Natural killer cell (primary cell): ENCODE measurements around the gene CAPZA2. TPM values are rescaled to one million over a fixed set of nuclear protein-coding genes. Genes with fewer than 3 reads are reported as not detected.

Experiments
- ATAC-seq, 3 donors: fragments of 150-1000 bp in 2 of 3; fragments of 200-7000 bp in 1 of 3; cut with Tn5 transposase; 1 replicate in 1 of 3; 2 replicates in 2 of 3; pipeline ENCODE4 v1.10.0; 2021; ENCODE audit warnings: mild to moderate bottlenecking in 2 of 3, moderate library complexity in 2 of 3
- DNase-seq, 2 donors: peaks; one replicate each; pipeline versions ENCODE4 v3.0.0 to v3.0.0-alpha.2; 2013 to 2021; ENCODE audit warnings: mixed read lengths in 1 of 2
- H3K27ac ChIP-seq: one replicate; pipeline ENCODE4 v1.5.1; 2013; ENCODE audit warnings: mild to moderate bottlenecking, low read length
- H3K27me3 ChIP-seq: one replicate; pipeline ENCODE4 v1.6.1; 2013; ENCODE audit warnings: low read length; ENCODE audit not compliant: control insufficient read depth, insufficient read depth
- H3K36me3 ChIP-seq: one replicate; pipeline ENCODE4 v1.6.1; 2013; ENCODE audit warnings: low read length; ENCODE audit not compliant: control insufficient read depth, insufficient read depth
- H3K4me1 ChIP-seq: one replicate; pipeline ENCODE4 v1.6.1; 2013; ENCODE audit warnings: low read length; ENCODE audit not compliant: control insufficient read depth, insufficient read depth
- H3K4me3 ChIP-seq: one replicate; pipeline ENCODE4 v1.5.1; 2013; ENCODE audit warnings: low read length
- H3K9me3 ChIP-seq: one replicate; pipeline ENCODE4 v1.6.1; 2013; ENCODE audit warnings: low read length; ENCODE audit not compliant: control insufficient read depth, insufficient read depth
- H3K27ac Mint-ChIP-seq, 2 donors: one replicate each; pipeline ENCODE4 v1.8.0; 2022; ENCODE audit warnings: mild to moderate bottlenecking in 2 of 2, mixed read lengths in 2 of 2, moderate library complexity in 1 of 2
- H3K27me3 Mint-ChIP-seq, 2 donors: one replicate each; pipeline ENCODE4 v1.8.0; 2022; ENCODE audit warnings: low read depth in 2 of 2, mixed read lengths in 2 of 2
- H3K36me3 Mint-ChIP-seq: one replicate; pipeline ENCODE4 v1.8.0; 2022; ENCODE audit warnings: mixed read lengths
- H3K4me1 Mint-ChIP-seq, 2 donors: one replicate each; pipeline ENCODE4 v1.8.0; 2022; ENCODE audit warnings: mixed read lengths in 2 of 2
- H3K4me3 Mint-ChIP-seq: one replicate; pipeline ENCODE4 v1.8.0; 2022; ENCODE audit warnings: mild to moderate bottlenecking, moderate library complexity, mixed read lengths
- H3K9me3 Mint-ChIP-seq, 2 donors: one replicate each; pipeline ENCODE4 v1.8.0; 2022; ENCODE audit warnings: mixed read lengths in 2 of 2
- WGBS: methylation state at CpG from one replicate; pipeline ENCODE4 v1.1.7; 2013; ENCODE audit warnings: missing lambda C conversion rate; ENCODE audit not compliant: insufficient coverage; 5-methylcytosine and 5-hydroxymethylcytosine counted together
- intact Hi-C: fragments of 100-400 bp; cut with micrococcal nuclease; formaldehyde crosslinking; loops from one replicate; pipeline ENCODE4 v1.14.2; 2022
- total RNA-seq, 4 donors: library from RNA; stranded (reverse); fragments of 120-200 nt in 1 of 4; gene quantifications; one replicate each; pipeline versions ENCODE4 v1.2.3 to v1.2.4, GENCODE V29; 2013 to 2022
- TF ChIP-seq, protein P1 (sequence below): fragments of 200-600 bp; IDR thresholded peaks from one replicate; pipeline ENCODE4 v1.8.0; 2022; ENCODE audit warnings: antibody characterized with exemption

Gene CAPZA2
- total RNA-seq, 3 donors from 2014 or later (not counting 1 experiment from before 2014, with no cell fraction given), result 97.0 to 135 (median 131) TPM

DNA sequence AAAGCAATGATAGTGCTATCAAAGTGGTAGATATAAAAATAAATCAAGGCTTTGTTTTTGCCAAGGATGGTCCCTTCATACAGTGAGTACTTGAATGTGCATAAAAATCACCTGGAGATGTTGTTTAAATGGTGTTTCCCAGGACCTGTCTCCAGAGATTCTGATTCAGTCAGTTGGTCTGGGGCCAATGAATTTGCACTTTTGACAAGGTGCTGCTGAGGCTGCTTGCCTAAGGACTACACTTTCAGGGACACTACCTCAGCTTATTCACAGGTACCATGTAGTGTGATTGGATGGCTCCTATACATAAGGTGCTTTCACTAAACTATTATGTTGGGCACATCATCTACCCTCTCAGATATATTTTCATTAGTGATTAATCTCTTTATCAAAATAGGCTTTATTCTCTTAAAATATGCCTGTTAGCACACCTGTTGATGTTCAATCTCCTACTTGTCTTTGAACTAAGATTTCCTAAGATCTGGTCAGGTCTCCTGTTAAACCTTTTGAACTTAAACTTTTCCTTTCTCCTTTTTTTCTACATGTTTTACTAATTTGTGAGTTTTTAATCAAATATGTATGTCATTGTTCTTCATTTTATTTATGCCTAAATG, 24.3 kb downstream of the CAPZA2 start:
- Histone ChIP-seq H3K4me1 (no peaks in the 10 kb centered on the region), H3K27ac (no peak overlapping the region), H3K27me3 (no peaks in the 10 kb centered on the region), H3K9me3 (no peaks in the 10 kb centered on the region), H3K4me3 (no peak overlapping the region), H3K36me3 (peaks cover 12% of the 10 kb centered on the region)
- Mint-ChIP-seq H3K27ac (peak overlapping the region in 1 of 2 donors; percentile 8), H3K4me1 (peaks cover 28 to 29% of the 10 kb centered on the region in 2 donors), H3K9me3 (no peaks in the 10 kb centered on the region), H3K4me3 (no peak overlapping the region), H3K36me3 (no peaks in the 10 kb centered on the region), H3K27me3 (no peaks in the 10 kb centered on the region)
- no peak for ATAC-seq
- DNase-seq, result no peak
- TF ChIP-seq, protein P1, sequence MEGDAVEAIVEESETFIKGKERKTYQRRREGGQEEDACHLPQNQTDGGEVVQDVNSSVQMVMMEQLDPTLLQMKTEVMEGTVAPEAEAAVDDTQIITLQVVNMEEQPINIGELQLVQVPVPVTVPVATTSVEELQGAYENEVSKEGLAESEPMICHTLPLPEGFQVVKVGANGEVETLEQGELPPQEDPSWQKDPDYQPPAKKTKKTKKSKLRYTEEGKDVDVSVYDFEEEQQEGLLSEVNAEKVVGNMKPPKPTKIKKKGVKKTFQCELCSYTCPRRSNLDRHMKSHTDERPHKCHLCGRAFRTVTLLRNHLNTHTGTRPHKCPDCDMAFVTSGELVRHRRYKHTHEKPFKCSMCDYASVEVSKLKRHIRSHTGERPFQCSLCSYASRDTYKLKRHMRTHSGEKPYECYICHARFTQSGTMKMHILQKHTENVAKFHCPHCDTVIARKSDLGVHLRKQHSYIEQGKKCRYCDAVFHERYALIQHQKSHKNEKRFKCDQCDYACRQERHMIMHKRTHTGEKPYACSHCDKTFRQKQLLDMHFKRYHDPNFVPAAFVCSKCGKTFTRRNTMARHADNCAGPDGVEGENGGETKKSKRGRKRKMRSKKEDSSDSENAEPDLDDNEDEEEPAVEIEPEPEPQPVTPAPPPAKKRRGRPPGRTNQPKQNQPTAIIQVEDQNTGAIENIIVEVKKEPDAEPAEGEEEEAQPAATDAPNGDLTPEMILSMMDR, result no peak
- intact Hi-C loops, result no loop called here

GRCh38 chr7:116888895-116889294, 26.5 kb downstream of the CAPZA2 start:
- H3K4me3 ChIP-seq, result no peak overlapping the region
- H3K27me3 Mint-ChIP-seq, result no peaks in the 10 kb centered on the region
- H3K4me3 Mint-ChIP-seq, result no peak overlapping the region
- H3K36me3 Mint-ChIP-seq, result peaks cover 7% of the 10 kb centered on the region
- peaks cover 15% of the 10 kb centered on the region for H3K36me3 ChIP-seq
- peak overlapping the region in 1 of 2 donors; percentile 41 for H3K27ac Mint-ChIP-seq
- ATAC-seq (no peak), DNase-seq (no peak)
- 94% methylated on average over 2 of the region's 3 CpGs for WGBS
- H3K4me1 ChIP-seq, result no peaks in the 10 kb centered on the region
- no peak overlapping the region for H3K27ac ChIP-seq
- no peaks in the 10 kb centered on the region for H3K9me3 Mint-ChIP-seq
- intact Hi-C loops, result no loop called here
- H3K9me3 ChIP-seq, result no peaks in the 10 kb centered on the region
- H3K27me3 ChIP-seq, result no peaks in the 10 kb centered on the region
- TF ChIP-seq, protein P1, result no peak
- peaks cover 22 to 24% of the 10 kb centered on the region in 2 donors for H3K4me1 Mint-ChIP-seq

- H3K9me3 ChIP-seq, result no peaks in the 10 kb centered on the region
- H3K36me3 Mint-ChIP-seq, result peaks cover 20% of the 10 kb centered on the region
- TF ChIP-seq, protein P1, result no peak
- DNase-seq, result no peak
- no peak overlapping the region for H3K27ac Mint-ChIP-seq
- H3K36me3 ChIP-seq, result peaks cover 23% of the 10 kb centered on the region
- H3K27ac ChIP-seq, result no peak overlapping the region
- H3K4me3 ChIP-seq, result no peak overlapping the region
- peaks cover 20 to 22% of the 10 kb centered on the region in 2 donors for H3K4me1 Mint-ChIP-seq
- intact Hi-C loops, result no loop called here
- no peak for ATAC-seq
- H3K27me3 Mint-ChIP-seq, result no peaks in the 10 kb centered on the region
- H3K4me1 ChIP-seq, result no peaks in the 10 kb centered on the region
- no peaks in the 10 kb centered on the region for H3K27me3 ChIP-seq
- no peak overlapping the region for H3K4me3 Mint-ChIP-seq
- no CpG with 5 or more reads among the region's 2 CpGs for WGBS
- no peaks in the 10 kb centered on the region for H3K9me3 Mint-ChIP-seq
Observed at GRCh38 chr7:116895849-116896248, 33.5 kb downstream of the CAPZA2 start.

DNA sequence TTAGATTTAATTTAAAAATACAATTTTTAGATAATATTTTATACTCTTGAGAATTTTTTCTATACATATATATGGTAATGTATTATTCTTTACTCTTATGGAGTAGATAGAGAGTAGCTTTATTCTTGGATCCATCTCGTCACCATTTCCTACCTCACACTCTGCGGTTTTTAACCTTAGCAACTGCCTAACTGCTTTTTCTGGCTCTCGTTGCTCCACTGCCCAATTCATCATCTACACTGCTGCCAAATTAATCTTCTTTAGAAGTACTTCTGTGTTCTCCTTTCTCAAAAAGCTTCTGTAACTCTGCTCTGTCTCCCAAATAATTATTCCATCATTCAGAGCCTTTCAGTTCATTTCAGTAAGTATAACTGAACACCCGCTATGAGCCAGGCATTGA, 35.3 kb downstream of the CAPZA2 start:
- no peak for ATAC-seq
- no peak overlapping the region for H3K4me3 Mint-ChIP-seq
- H3K27ac Mint-ChIP-seq, result peak overlapping the region; percentile 6 to 18
- H3K4me3 ChIP-seq, result no peak overlapping the region
- TF ChIP-seq, protein P1, result no peak
- H3K4me1 Mint-ChIP-seq, result peaks cover 20 to 27% of the 10 kb centered on the region in 2 donors
- no peak for DNase-seq
- peaks cover 27% of the 10 kb centered on the region for H3K36me3 ChIP-seq
- H3K27me3 Mint-ChIP-seq, result no peaks in the 10 kb centered on the region
- H3K36me3 Mint-ChIP-seq, result peaks cover 19% of the 10 kb centered on the region
- H3K4me1 ChIP-seq, result no peaks in the 10 kb centered on the region
- H3K27ac ChIP-seq, result no peak overlapping the region
- H3K9me3 ChIP-seq, result no peaks in the 10 kb centered on the region
- WGBS, result 97% methylated on average over 4 of the region's 4 CpGs
- intact Hi-C loops, result no loop called here
- no peaks in the 10 kb centered on the region for H3K27me3 ChIP-seq
- no peaks in the 10 kb centered on the region for H3K9me3 Mint-ChIP-seq
